Muscle layer of duodenum (tissue), 2 donors: Measurements from ENCODE around the gene MMP21.

Experiments used
- H3K27ac ChIP-seq: one replicate; pipeline ENCODE4 v1.7.0; 2013; ENCODE audit warnings: mild to moderate bottlenecking, low read length
- H3K27me3 ChIP-seq: one replicate; pipeline ENCODE4 v1.7.0; 2013; ENCODE audit warnings: low read depth, mild to moderate bottlenecking, control low read depth, low read length
- H3K36me3 ChIP-seq, 2 donors: one replicate each; pipeline ENCODE4 v1.7.0; 2013; ENCODE audit warnings: low read length in 2 of 2, control low read depth in 1 of 2, mild to moderate bottlenecking in 1 of 2; ENCODE audit not compliant: insufficient read depth in 2 of 2, control insufficient read depth in 1 of 2
- H3K4me1 ChIP-seq, 2 donors: one replicate each; pipeline ENCODE4 v1.7.0; 2013; ENCODE audit warnings: low read length in 2 of 2, mild to moderate bottlenecking in 2 of 2, control low read depth in 1 of 2, moderate library complexity in 1 of 2; ENCODE audit not compliant: insufficient read depth in 2 of 2, control insufficient read depth in 1 of 2
- H3K4me3 ChIP-seq, 2 donors: one replicate each; pipeline ENCODE4 v1.7.0; 2013; ENCODE audit warnings: low read length in 2 of 2, low read depth in 1 of 2, mild to moderate bottlenecking in 1 of 2
- H3K9me3 ChIP-seq, 2 donors: one replicate each; pipeline ENCODE4 v1.7.0; 2013; ENCODE audit warnings: low read length in 2 of 2, control low read depth in 1 of 2, mild to moderate bottlenecking in 1 of 2; ENCODE audit not compliant: control insufficient read depth in 1 of 2
- donor health status: healthy.

Gene MMP21

GRCh38 chr10:125773687-125774543 lies 1.7 kb downstream of the MMP21 start:
- no peak overlapping the region for H3K27ac ChIP-seq
- H3K4me3 ChIP-seq = peak overlapping the region in 1 of 2 donors; percentile 25
- H3K9me3 ChIP-seq = no peaks in the 10 kb centered on the region
- H3K36me3 ChIP-seq = no peaks in the 10 kb centered on the region
- no peaks in the 10 kb centered on the region for H3K27me3 ChIP-seq
- peaks cover 1 to 7% of the 10 kb centered on the region in 2 donors for H3K4me1 ChIP-seq

GRCh38 chr10:125772864-125773180 lies 2.8 kb downstream of the MMP21 start:
- no peaks in the 10 kb centered on the region for H3K9me3 ChIP-seq

GRCh38 chr10:125772112-125772863 lies 3.3 kb downstream of the MMP21 start:
- Histone ChIP-seq H3K4me3 (no peak overlapping the region), H3K36me3 (no peaks in the 10 kb centered on the region), H3K9me3 (no peaks in the 10 kb centered on the region), H3K27ac (no peak overlapping the region), H3K4me1 (peaks cover 6 to 20% of the 10 kb centered on the region in 2 donors), H3K27me3 (no peaks in the 10 kb centered on the region)

More at GRCh38 chr10:125772864-125773180, 2.8 kb downstream of the MMP21 start:
- Histone ChIP-seq H3K27me3 (no peaks in the 10 kb centered on the region), H3K4me3 (no peak overlapping the region), H3K36me3 (no peaks in the 10 kb centered on the region), H3K4me1 (peaks cover 6 to 15% of the 10 kb centered on the region in 2 donors), H3K27ac (no peak overlapping the region)

- H3K27me3 ChIP-seq = no peaks in the 10 kb centered on the region
Observed at GRCh38 chr10:125770844-125771243, 4.8 kb downstream of the MMP21 start.

GRCh38 chr10:125769175-125769574 lies 6.4 kb downstream of the MMP21 start:
- no peaks in the 10 kb centered on the region for H3K9me3 ChIP-seq
- H3K4me1 ChIP-seq = peaks cover 6 to 20% of the 10 kb centered on the region in 2 donors
- H3K27me3 ChIP-seq = no peaks in the 10 kb centered on the region
- peaks cover 9 to 12% of the 10 kb centered on the region in 2 donors for H3K36me3 ChIP-seq
- no peak overlapping the region for H3K27ac ChIP-seq
- H3K4me3 ChIP-seq = no peak overlapping the region

More at GRCh38 chr10:125770844-125771243, 4.8 kb downstream of the MMP21 start:
- Histone ChIP-seq H3K27ac (no peak overlapping the region), H3K4me1 (peaks cover 6 to 20% of the 10 kb centered on the region in 2 donors), H3K4me3 (no peak overlapping the region), H3K9me3 (no peaks in the 10 kb centered on the region), H3K36me3 (no peaks in the 10 kb centered on the region)

GRCh38 chr10:125768219-125768855 lies 7.3 kb downstream of the MMP21 start:
- no peaks in the 10 kb centered on the region for H3K9me3 ChIP-seq
- no peak overlapping the region for H3K4me3 ChIP-seq
- peak overlapping the region; percentile 66 for H3K27ac ChIP-seq
- H3K27me3 ChIP-seq = no peaks in the 10 kb centered on the region
- peaks cover 16 to 19% of the 10 kb centered on the region in 2 donors for H3K36me3 ChIP-seq
- peaks cover 6 to 20% of the 10 kb centered on the region in 2 donors for H3K4me1 ChIP-seq

GRCh38 chr10:125766511-125766910 lies 9.1 kb downstream of the MMP21 start:
- Histone ChIP-seq H3K36me3 (peaks cover 27 to 34% of the 10 kb centered on the region in 2 donors), H3K4me1 (peaks cover 6 to 20% of the 10 kb centered on the region in 2 donors), H3K27ac (no peak overlapping the region), H3K4me3 (no peak overlapping the region), H3K27me3 (no peaks in the 10 kb centered on the region), H3K9me3 (no peaks in the 10 kb centered on the region)

GRCh38 chr10:125765835-125766234 lies 9.8 kb downstream of the MMP21 start:
- Histone ChIP-seq H3K36me3 (peaks cover 32 to 34% of the 10 kb centered on the region in 2 donors), H3K4me1 (peaks cover 6 to 20% of the 10 kb centered on the region in 2 donors), H3K27me3 (no peaks in the 10 kb centered on the region), H3K27ac (no peak overlapping the region), H3K9me3 (no peaks in the 10 kb centered on the region), H3K4me3 (no peak overlapping the region)

- H3K27ac ChIP-seq = no peak overlapping the region
- no peaks in the 10 kb centered on the region for H3K27me3 ChIP-seq
- H3K4me1 ChIP-seq = peaks cover 0 to 7% of the 10 kb centered on the region in 2 donors
- H3K4me3 ChIP-seq = no peak overlapping the region
- H3K9me3 ChIP-seq = no peaks in the 10 kb centered on the region
- H3K36me3 ChIP-seq = peaks cover 41 to 51% of the 10 kb centered on the region in 2 donors
Observed at GRCh38 chr10:125762692-125763648, 12.7 kb downstream of the MMP21 start.

GRCh38 chr10:125761961-125762360 lies 13.7 kb downstream of the MMP21 start:
- no peaks in the 10 kb centered on the region for H3K27me3 ChIP-seq
- H3K4me3 ChIP-seq = no peak overlapping the region
- no peak overlapping the region for H3K27ac ChIP-seq
- H3K36me3 ChIP-seq = peaks cover 46 to 61% of the 10 kb centered on the region in 2 donors
- H3K9me3 ChIP-seq = no peaks in the 10 kb centered on the region
- no peaks in the 10 kb centered on the region for H3K4me1 ChIP-seq
